ENCODE data around the gene TLX2.

Gene TLX2

DNA sequence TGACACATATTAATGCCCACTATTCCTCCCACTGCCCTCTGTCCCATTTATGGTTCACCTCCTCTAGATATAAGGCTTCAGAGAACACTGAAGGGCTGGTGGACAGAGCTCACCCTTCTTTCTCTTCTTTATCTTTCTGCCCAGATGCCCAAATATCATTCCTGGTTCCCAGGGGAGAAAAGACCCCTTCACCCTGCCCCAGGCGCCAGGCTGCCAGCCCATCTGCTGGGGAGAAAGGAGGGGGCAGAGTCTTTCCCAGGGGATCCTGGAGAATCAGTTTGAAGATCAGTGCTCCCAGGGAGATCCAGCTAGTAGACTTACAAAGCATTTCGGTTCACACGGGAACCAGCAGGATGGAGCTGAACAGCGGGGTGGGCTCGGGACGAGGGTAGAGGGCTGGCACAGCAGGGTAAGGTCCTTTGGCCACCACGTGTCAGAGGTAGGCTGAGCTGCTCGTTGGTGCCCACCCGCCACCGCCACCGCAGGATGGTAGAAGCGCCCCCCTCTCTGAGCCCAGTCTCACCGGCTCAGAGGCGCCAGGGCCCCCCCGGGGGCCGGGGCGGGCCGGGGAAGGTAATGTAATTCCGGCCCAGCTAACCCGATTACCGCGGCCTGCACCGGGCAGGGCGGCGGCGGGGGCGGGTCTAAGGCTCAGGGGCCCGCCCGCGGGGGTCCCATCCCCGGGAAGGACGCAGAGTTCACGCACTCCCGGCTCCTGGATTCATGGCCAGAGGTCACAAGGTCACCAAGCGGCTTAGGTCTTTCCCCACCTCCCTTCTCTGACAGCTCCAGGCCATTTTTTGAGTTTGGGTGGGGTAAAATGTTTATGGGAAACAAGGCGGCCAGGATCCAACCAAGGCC, 1.3 kb upstream of the TLX2 start:
- TF ChIP-seq CTCF (conservative IDR thresholded peaks at IDR 0.05; ENCODE audit: control insufficient read depth, insufficient read depth, low read depth, low read length): no peak
- DNase-seq (ENCODE audit: low read depth): no peak

GRCh38 chr2:74513605-74514367, 464 bp upstream of the TLX2 start:
- DNase-seq (ENCODE audit: low read depth): no peak
- H3K4me3 ChIP-seq (ENCODE audit: control insufficient read depth, low read depth, low read length): no peak overlapping the region
- no peak for TF ChIP-seq CTCF (conservative IDR thresholded peaks at IDR 0.05; ENCODE audit: control insufficient read depth, insufficient read depth, low read depth, low read length)

More for the DNA sequence above, 1.3 kb upstream of the TLX2 start:
- no peak overlapping the region for H3K4me3 ChIP-seq (ENCODE audit: control insufficient read depth, low read depth, low read length)

DNA sequence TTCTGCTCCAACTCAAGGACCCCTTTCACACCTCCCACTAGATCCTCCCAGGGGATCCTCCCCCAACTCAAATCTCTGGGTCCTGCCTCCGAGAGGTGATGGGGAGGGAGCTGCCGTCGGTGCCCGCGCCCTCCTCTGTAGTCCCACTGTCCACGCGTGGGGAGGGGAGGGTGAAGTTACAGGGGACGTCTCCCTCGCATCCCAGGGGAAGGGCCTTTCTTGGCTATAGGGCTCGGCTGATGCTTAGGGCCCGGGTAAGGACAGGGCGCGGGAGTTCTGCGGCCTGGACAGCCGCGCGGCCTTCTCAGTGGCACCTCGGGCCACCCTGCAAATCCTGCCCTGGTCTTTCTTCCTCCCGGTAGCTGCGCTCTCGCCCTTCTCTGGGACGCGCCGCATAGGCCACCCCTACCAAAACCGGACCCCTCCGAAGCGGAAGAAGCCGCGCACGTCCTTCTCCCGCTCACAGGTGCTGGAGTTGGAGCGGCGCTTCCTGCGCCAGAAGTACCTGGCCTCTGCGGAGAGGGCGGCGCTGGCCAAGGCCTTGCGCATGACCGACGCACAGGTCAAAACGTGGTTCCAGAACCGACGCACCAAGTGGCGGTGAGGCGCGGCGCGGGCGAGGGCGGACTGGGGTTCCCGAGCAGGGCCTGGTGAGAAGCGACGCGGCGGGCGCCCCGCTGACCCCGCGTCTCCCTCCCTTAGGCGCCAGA, 1.2 kb downstream of the TLX2 start:
- DNase-seq (ENCODE audit: low read depth): no peak
- no peak for TF ChIP-seq CTCF (conservative IDR thresholded peaks at IDR 0.05; ENCODE audit: control insufficient read depth, insufficient read depth, low read depth, low read length)
- H3K4me3 ChIP-seq (ENCODE audit: control insufficient read depth, low read depth, low read length): no peak overlapping the region

GRCh38 chr2:74515981-74516633, 1.9 kb downstream of the TLX2 start:
- H3K4me3 ChIP-seq (ENCODE audit: control insufficient read depth, low read depth, low read length): no peak overlapping the region
- no peak for TF ChIP-seq CTCF (conservative IDR thresholded peaks at IDR 0.05; ENCODE audit: control insufficient read depth, insufficient read depth, low read depth, low read length)
- DNase-seq (ENCODE audit: low read depth): peak; percentile 44

- TF ChIP-seq CTCF (conservative IDR thresholded peaks at IDR 0.05; ENCODE audit: control insufficient read depth, insufficient read depth, low read depth, low read length): no peak
- no peak overlapping the region for H3K4me3 ChIP-seq (ENCODE audit: control insufficient read depth, low read depth, low read length)
- DNase-seq (ENCODE audit: low read depth): no peak
Measured at GRCh38 chr2:74516650-74517049, 2.4 kb downstream of the TLX2 start.

- no peak for TF ChIP-seq CTCF (conservative IDR thresholded peaks at IDR 0.05; ENCODE audit: control insufficient read depth, insufficient read depth, low read depth, low read length)
- no peak overlapping the region for H3K4me3 ChIP-seq (ENCODE audit: control insufficient read depth, low read depth, low read length)
- DNase-seq (ENCODE audit: low read depth): no peak
Measured at GRCh38 chr2:74522516-74522915, 8.3 kb downstream of the TLX2 start.
